GM21381 (cell line): ENCODE data around the gene TMEM140.

ENCODE experiments used
- ATAC-seq: cut with Tn5 transposase; IDR thresholded peaks from one replicate; pipeline ENCODE4 v1.9.1; 2021; ENCODE audit warnings: mild to moderate bottlenecking, moderate library complexity; ENCODE audit not compliant: unreplicated experiment

TMEM140 gene

DNA sequence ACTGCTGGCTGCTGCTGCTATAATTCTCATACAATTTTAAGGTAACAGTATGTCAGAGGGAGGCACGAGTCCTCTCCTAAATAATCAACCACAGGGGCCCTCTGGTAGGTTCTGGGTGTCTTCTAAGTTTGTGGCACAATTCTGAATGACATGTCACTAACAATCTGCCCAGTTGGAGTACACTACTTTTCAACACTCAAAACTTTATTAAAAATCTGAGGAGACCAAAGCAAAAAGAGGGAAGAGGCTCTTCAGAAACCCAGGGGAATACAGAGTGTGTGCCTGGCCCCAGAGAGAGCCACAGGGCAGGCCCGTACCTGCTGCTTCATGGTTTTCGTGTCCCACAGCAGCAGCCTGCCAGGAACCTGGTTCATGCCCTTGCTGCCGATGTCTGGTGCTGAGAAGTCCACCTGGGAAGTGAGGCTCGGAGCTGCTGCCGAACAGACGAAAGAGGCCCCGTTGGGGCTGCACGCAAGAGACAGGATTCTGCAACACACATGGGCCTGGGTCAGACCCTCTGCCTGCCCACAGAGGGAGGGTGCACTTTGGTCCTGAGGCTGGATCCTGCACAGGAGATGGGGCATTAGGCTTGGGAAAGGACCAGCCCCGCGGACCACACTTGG lies 45.2 kb downstream of the TMEM140 start:
- no peak for ATAC-seq

DNA sequence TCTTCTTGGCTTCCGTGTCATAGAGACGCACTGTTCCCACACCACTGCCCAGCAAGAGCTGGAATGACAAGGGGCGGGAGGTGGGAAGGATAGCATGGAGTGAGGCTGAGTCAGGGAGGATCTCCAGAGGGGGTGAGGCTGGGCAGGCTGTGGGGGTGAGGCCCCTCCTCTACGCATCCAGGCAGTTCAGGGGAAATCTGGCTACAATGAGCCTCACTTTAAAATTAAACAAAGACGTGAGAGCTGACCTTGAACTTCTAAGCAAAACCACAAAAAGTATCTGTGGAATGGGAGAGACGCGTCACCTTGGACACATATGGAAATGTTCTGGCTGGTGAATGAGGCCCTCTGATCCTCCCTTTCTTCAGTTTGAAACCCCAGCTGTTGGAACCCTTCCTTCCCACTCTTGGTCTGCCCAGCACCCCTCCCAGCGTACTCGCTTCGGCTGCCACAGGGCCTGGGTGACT lies 45.8 kb downstream of the TMEM140 start:
- ATAC-seq = no peak

DNA sequence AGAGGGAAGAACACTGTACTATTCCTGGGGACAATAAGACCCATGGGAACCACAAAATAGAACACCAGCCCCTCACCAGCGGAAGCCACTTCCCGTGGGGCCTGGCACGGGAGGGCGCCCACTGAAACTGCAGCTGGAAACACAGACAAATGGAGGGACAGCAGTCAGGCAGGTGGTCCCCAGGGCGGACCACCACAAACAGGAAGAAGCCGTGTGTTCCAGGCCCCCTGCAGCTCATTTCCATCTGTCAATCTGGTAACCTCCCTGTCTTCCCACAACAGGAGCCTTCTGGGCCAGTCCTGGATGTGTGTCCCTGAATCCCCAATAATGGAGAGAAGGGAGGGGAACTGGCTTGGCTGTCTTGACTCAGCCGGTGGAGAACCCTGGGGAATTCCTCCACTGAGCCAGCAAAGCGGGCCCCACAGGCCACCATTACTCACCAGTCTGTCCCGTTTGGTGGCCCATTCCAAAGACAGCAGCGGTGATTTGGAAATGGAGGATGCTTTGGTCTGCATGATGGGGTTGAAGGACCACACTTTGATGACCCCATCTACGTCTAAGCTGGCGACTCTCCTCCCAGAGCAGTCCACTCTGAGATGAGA lies 46.7 kb downstream of the TMEM140 start:
- no peak for ATAC-seq

- no peak for ATAC-seq
Measured at GRCh38 chr7:135195156-135195555, 47.3 kb downstream of the TMEM140 start.

DNA sequence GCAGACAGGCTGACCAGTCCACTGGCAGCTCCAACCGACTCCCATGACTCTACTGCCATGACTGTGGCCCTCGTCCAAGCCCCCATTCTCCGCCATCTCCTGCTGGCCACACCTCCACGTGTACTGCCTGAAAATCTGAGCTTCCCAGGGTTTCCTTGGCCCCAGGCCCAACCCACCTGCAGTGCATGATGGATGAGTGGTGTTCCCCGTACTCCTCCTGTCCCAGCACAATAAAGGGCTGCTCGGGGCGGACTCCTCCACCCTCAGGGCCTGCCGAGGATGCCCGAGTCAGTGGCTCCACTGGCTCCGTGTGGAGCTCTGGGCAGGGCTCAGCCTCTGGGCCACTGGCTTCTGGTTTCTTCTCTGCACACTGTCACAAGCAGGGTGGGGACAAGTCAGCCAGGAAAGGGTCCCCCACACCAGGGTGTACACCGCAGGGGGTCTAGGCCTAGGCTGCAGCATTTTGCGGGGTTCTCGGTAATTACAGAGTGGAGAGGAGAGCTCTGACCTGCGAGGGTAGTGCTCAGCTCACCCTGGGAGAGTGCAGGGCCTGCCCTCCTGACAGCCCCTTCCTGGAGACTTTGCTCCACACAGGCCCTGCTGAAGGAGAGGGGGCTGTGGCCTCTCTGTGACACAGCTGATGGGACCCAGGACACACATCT lies 48.2 kb downstream of the TMEM140 start:
- ATAC-seq = no peak

DNA sequence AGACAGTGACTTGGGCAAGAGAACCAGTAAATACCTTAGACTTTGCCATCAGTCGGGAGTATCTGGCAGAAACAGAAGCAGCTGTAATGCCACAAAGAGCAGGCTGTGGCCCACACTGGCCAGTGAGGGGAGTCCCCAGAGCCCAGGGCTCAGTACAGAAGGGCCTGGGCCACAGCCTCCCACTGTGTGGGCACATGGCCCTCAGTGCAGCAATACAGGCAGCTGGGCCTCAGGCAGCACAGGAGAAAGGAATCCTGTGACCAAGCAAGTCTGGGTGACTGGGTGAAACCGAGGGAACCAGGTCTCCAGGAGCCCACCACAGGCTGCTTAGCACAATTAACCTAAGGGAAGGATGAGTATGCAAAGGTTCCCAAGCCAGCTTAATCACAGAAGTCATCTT lies 49.5 kb downstream of the TMEM140 start:
- no peak for ATAC-seq

DNA sequence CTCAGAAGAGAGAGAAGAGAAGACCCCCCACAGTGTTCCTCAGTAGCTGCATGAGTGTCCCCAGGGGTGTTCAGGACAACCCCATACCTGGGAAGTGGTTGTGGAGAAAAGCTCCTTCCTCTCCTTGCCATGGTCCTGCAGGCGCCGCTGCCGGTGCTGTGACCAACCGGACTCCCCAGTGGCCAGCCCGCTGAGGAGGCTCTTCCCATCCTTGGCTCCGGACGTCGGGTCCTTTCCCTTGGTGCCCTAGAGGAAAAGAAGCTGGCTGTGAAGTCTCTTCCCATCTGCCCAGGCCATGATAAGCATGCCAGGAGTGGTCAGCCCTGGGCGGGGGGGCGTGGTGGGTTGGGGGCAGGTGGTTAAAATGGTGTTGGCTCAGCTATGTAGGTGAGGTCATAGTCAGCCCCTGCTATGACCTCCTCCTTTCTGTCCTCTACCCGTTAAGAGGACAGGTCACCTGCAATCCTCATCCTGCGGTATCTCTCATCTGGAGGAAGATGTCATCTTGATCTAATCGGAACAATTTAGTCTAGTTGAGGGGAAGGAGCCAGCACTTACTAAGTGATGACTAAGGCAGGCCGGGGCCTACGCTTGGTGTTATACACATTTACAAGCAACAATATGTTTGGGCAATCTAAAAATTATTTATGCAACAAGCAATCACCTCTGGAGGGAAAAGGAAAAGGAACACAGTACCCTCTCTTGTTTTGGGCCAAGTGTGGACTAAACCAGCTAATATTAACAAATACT lies 50.2 kb downstream of the TMEM140 start:
- ATAC-seq = no peak

GRCh38 chr7:135199439-135199838 lies 51.6 kb downstream of the TMEM140 start:
- no peak for ATAC-seq

DNA sequence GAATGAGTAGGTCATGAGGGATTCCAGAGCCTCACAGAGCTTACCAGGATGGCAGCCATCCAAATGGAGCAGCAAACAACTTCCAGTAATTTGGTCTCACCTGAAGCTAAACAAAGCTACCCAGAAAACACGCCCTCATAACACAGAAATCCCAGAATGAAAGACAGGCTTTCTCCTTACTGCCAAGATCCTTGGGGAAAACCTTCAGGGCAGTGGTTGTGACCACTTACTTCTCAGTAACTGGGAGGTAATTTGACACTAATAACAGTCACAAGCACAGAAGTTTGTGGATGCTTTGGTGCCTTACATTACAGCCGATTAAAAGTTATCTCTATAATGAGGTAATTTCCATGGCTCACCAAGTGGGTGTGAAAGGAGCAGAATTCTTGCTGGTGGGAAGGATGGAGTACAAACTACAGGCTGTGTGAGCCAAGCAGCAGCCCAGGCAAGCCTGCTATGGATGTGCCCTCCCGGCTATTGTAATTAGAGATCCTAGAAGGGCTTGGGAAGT lies 53.0 kb downstream of the TMEM140 start:
- no peak for ATAC-seq

DNA sequence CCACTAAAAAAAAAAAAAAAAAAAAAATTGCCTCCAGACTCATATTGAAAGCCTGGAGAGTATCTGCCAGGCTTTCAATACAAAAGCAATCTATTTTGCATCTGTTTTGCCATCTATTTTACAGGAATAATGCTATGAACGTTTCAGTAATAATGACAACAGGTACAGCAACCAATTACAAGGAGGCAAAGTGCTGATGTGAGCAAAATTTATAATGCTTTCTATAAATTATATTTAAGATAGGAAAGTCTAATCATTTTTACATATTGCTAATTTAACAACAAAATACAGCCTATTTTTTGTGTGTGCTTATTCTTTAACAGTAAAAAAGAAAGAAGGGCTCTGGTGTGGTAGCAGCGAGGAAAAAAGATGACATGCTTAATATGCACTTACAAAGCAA lies 53.5 kb downstream of the TMEM140 start:
- no peak for ATAC-seq

DNA sequence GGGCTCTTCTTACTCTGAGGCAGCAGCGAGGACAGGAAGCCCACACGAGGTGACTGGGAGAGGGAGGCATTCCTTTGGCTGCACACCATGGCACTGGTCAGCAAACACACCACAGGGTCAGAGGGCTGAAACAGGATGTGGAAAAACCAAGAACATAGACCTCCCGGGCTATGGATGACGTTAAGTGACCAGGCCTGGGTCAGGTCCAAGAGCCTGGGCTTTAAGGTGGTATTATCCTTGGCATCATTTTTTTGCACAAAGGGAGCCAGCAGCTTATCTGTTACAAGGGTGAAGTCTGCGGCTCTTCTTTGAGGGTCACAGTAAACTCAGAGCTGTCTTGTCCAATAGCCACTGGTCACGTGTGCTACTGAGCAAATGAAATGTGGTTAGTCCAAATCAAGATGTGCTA lies 56.5 kb downstream of the TMEM140 start:
- ATAC-seq = no peak

DNA sequence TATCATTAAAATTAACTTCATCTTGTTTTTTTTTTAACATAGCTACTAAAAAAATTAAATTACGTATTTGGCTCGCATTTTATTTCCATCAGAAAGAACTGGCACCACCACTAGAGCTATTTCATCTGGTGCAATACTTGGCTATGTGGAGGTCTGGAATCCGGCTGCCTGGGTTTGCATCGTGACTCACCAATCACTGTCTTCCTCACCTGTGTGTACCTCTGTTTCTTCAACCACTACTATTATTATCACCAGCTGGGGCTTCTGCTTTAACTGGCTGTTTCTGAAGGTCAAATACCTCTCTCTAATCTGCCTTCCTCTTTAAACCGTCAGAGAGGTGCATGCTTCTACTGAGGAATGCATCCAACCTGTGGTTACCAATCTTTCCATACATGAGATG lies 57.0 kb downstream of the TMEM140 start:
- ATAC-seq = no peak

DNA sequence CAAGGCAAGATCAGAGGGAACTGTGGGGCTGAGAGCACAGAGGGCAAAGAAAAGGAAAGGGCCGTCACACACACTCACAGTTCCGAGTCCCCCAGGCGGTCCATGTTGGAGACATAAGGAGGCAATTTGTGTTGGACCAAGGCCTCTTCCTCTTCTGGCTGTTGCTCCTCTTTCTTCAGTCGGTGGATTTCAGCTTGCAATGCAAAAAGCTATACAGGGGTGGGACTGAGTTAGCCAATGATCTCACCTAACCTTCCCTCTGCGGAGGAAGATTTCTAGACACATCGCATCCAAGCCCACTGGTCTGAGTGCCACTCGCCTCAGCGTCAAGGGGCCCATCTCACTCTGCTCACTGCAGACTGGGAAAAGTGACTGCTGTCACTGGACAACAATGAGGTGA lies 58.0 kb downstream of the TMEM140 start:
- ATAC-seq = no peak

DNA sequence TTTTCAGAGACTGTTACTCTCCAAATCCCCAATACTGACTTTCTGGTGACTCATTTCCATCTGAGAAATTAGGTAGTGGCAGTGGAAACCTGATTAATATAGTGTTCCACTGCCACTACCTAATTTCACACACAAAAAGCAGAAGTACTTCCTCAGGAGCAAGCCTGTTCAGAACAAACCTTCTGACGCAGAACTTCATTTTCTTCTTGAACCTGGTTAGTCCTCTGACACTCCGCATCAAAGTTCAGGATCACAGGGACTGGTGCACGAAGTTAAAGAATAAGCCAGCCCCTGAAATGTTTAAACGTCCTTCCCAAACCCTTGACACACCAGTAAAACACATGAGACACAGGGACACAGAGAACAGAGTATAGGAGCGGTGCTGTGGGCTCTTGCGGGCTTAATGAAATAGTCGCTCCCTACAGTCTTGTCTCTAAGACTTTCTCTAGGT lies 59.1 kb downstream of the TMEM140 start:
- peak; percentile 22 for ATAC-seq

GRCh38 chr7:135207406-135208101 lies 59.7 kb downstream of the TMEM140 start:
- ATAC-seq = peak; percentile 17

DNA sequence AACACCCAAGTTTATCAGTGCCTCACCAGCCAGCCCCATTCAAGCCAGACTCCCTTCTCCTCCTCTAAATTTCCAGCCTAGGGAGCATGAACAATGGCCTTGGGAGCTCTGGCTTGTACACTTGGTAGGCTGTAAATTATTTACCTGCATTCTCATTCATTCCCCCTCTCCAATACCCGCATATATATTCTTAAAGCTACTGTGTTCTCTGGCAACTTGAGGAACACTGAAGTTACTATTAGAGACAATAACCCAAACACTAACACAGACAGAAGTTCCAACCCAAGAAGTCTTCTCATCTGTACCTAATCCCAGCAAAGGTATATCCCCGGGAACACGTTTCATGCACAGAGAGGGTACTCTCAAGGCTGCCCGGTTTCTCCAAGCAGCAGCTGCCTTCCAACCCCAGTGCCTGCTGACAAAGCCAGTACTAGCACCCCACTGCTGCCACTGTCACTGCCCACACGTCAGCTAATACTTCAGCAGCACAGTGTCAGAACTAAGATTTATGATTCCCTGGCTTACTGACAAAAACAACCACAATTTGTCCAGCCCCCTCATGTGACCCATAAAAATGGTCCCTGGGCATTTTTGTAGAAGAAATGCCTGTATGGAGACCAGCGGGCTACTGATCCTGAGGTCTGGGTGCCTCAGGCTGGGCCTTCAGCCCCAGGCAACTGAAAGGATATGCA lies 60.4 kb downstream of the TMEM140 start:
- ATAC-seq = no peak

DNA sequence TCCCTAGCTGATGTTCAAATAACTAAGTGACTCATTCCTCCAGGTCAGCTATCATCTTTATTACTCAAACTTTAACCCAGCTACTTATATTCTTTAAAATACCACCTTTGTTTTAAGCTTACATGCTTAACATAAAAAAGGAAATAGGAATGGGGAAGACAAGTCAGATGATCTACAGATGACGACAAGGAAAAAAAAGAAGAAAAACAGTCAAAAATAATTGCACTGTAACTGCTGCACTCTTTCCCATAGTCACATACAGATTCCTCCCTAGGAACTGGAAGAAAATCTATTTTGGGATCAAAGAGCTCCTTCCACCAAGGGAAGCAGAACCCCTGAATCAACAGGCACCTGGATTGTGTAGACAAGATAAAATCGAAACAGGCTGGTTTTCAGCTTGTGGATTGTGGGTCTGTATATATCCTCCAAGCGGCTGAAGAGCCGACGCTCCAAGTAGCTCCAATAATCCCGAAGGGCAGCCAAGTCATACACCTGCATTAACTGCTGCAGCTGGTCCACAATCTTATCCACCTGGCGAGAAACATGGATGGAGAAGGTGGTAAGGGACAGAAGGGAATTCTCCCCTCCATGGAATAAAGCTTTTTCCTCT lies 61.5 kb downstream of the TMEM140 start:
- ATAC-seq = no peak

DNA sequence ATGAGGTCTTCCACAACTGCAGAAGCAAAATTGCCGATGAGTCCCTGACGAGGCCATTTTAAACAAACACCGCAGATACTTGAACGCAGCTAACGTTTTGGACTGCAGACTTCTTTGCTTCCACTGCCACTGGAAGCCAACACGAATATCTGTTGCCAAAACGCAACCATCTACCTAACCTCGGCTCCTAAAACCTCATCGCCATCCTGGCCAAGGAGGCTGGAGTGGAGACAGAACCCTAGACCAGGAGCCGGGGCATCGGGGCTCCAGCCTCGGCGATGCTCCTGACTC lies 63.0 kb downstream of the TMEM140 start:
- no peak for ATAC-seq

GRCh38 chr7:135211179-135211945 lies 63.5 kb downstream of the TMEM140 start, which contains the start of gene WDR91:
Gene WDR91, minus strand, starts transcription at chr7:135211526. Its CDS starts 24 bp downstream, at chr7:135211502.
- ATAC-seq = peak; percentile 71
